ENCODE results near the gene ASPSCR1. TPM values are rescaled to one million over a fixed set of nuclear protein-coding genes. Genes with fewer than 3 reads are reported as not detected.

The ASPSCR1 gene
- total and polyA plus RNA-seq, 2 of the 8 experiments (the other 6 are each of a cell fraction or from before 2014, with no cell fraction given), result 33.3 to 43.7 TPM

- TF ChIP-seq FOSL1 (IDR thresholded peaks at IDR 0.05; ENCODE audit: insufficient read depth, low read depth, low read length) (no peak), TCF12 (IDR thresholded peaks at IDR 0.05; ENCODE audit: low read depth, low read length) (no peak), POLR2AphosphoS5 (IDR thresholded peaks at IDR 0.05; ENCODE audit: low read depth, low read length) (no peak), SP4 (IDR thresholded peaks at IDR 0.05; ENCODE audit: low read length) (no peak), TAF7 (optimal IDR thresholded peaks at IDR 0.05; ENCODE audit: borderline replicate concordance, low read depth, low read length) (no peak), TAF1 (IDR thresholded peaks at IDR 0.05; ENCODE audit: low read depth, low read length) (no peak)
Measured at GRCh38 chr17:81948635-81949378, 28.6 kb upstream of the ASPSCR1 start (continued).
